B cell (primary cell): ENCODE measurements around the gene KRT73.

ENCODE experiments used
- CTCF ChIP-seq: fragments of 200-600 bp; IDR thresholded peaks from one replicate; pipeline ENCODE4 v1.8.0; 2022; ENCODE audit warnings: antibody characterized with exemption, mild to moderate bottlenecking
- EZH2 ChIP-seq: IDR thresholded peaks from 2 replicates; pipeline ENCODE4 v1.6.1; 2012; ENCODE audit warnings: borderline replicate concordance, low read depth, mild to moderate bottlenecking, moderate library complexity, low read length; ENCODE audit not compliant: insufficient read depth, poor library complexity, severe bottlenecking

GRCh38 chr12:52658196-52658595 lies 39.8 kb upstream of the KRT73 start:
- no peak for TF ChIP-seq CTCF
- no peak for TF ChIP-seq EZH2
